ENCODE data around the gene PREPL. TPM values are rescaled to one million over a fixed set of nuclear protein-coding genes. Genes with fewer than 3 reads are reported as not detected.
A peak's percentile ranks its signal among the peaks of the same experiment; 100 is the strongest.

The PREPL gene
- total and polyA plus RNA-seq, 2 experiments from 2014 or later, result 31.5 to 38.6 TPM

DNA sequence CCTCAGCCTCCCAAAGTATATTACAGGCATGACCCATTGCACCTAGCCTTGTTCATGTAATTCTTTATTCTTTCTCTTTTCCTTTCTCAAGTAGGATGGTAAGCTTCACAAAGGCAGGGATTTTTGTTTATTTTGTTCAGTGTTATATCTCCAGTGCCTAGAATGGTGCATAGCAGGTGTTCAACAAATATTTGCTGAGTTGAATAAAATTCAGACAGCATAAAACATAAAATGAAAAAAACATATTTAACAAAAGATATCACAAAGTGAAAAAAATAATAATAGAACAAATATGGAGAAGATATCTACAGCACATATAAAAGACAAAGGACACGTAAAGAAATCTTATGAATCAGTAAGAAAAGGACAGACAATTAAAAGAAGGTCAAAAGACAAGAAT lies 8.8 kb downstream of the PREPL start:
- no peaks in the 10 kb centered on the region for H3K9me3 ChIP-seq (ENCODE audit: low read depth)
- H3K79me2 ChIP-seq (ENCODE audit: insufficient read depth), result peaks cover 64% of the 10 kb centered on the region
- H3K27me3 ChIP-seq (replicated peaks; ENCODE audit: insufficient read depth), result no peaks in the 10 kb centered on the region
- H3K27ac ChIP-seq, result no peak overlapping the region
- H3F3A ChIP-seq (ENCODE audit: insufficient read depth), result peaks cover 32% of the 10 kb centered on the region
- H3K9me2 ChIP-seq (ENCODE audit: insufficient read depth), result no peaks in the 10 kb centered on the region
- no peak overlapping the region for H3K4me2 ChIP-seq (ENCODE audit: unreplicated experiment)
- DNase-seq, result no peak
- WGBS, 2 experiments (ENCODE audit: low coverage in 1 of 2, low lambda C conversion rate in 2 of 2, missing lambda C conversion rate in 2 of 2), result 95 to 96% methylated on average over 1 of the region's 1 CpG
- H4K20me1 ChIP-seq (ENCODE audit: insufficient read depth), result 0 out of 2 replicates have a peak, but pooled peaks cover 3% of the 10 kb centered on the region
- no peaks in the 10 kb centered on the region for H3K36me3 ChIP-seq (ENCODE audit: low read depth)
- H3K4me3 ChIP-seq, result no peak overlapping the region
- in situ Hi-C loops (cut with MboI), result no loop called here
- peaks cover 33% of the 10 kb centered on the region for H3K4me1 ChIP-seq (ENCODE audit: insufficient read depth)
- TF ChIP-seq EZH2 (IDR thresholded peaks at IDR 0.05; ENCODE audit: insufficient read depth, poor library complexity, severe bottlenecking), result no peak
- TF ChIP-seq EZH2phosphoT487 (IDR thresholded peaks at IDR 0.05; ENCODE audit: insufficient read depth, low read depth), result no peak
- no peak overlapping the region for H2AFZ ChIP-seq
- no peak overlapping the region for H3K9ac ChIP-seq

DNA sequence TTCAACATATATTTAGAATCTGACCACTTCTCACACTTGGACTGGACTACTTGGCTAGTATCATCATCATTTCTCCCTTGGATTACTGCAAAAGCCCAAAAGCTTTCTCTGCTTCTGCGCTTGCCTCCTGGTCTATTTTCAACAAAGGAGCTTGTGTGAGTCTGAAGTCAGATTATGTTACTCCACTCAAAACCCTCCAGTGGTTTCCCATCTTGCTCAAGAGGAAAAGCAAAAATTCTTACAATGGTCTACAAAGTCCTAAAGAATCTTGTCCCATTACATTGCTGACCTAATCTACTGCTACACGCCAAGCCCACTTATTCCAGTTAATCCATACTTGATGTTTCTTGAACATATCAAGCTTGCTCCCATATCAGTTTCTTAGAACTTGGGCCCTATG lies 9.6 kb downstream of the PREPL start:
- Histone ChIP-seq H3K9me2 (ENCODE audit: insufficient read depth) (no peaks in the 10 kb centered on the region), H3K9me3 (ENCODE audit: low read depth) (no peaks in the 10 kb centered on the region), H3K4me3 (no peak overlapping the region), H3K4me2 (ENCODE audit: unreplicated experiment) (peak overlapping the region; percentile 25), H3K79me2 (ENCODE audit: insufficient read depth) (peaks cover 63% of the 10 kb centered on the region), H3K36me3 (ENCODE audit: low read depth) (no peaks in the 10 kb centered on the region), H3K27me3 (replicated peaks; ENCODE audit: insufficient read depth) (no peaks in the 10 kb centered on the region), H3K27ac (peak overlapping the region; percentile 32), H2AFZ (no peak overlapping the region), H3K9ac (no peak overlapping the region), H3K4me1 (ENCODE audit: insufficient read depth) (peaks cover 39% of the 10 kb centered on the region), H4K20me1 (ENCODE audit: insufficient read depth) (no peaks in the 10 kb centered on the region), H3F3A (ENCODE audit: insufficient read depth) (peaks cover 32% of the 10 kb centered on the region)
- WGBS, 2 experiments (ENCODE audit: low coverage in 1 of 2, low lambda C conversion rate in 2 of 2, missing lambda C conversion rate in 2 of 2), result 98% methylated on average over 2 of the region's 2 CpGs
- in situ Hi-C loops (cut with MboI), result no loop called here
- TF ChIP-seq EZH2phosphoT487 (IDR thresholded peaks at IDR 0.05; ENCODE audit: insufficient read depth, low read depth) (no peak), EZH2 (IDR thresholded peaks at IDR 0.05; ENCODE audit: insufficient read depth, poor library complexity, severe bottlenecking) (no peak)
- peak; percentile 15 for DNase-seq

DNA sequence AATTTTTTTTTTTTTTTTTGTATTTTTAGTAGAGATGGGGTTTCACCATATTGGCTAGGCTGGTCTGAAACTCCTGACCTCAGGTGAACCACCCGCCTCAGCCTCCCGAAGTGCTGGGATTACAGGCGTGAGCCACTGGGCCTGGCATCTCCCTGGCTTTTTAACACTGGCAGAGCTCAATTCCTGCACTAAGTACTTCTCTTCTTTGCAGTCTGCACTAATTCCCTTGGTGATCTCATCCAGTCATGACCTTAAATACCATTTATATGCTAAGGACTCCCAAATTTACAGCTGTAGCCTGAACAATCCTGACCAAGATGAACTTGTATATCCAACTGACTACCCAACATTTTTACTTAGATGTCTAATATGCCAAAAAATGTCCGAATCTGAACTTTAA lies 10.2 kb downstream of the PREPL start:
- Histone ChIP-seq H3K4me3 (no peak overlapping the region), H4K20me1 (ENCODE audit: insufficient read depth) (no peaks in the 10 kb centered on the region), H3F3A (ENCODE audit: insufficient read depth) (peaks cover 32% of the 10 kb centered on the region), H3K9me2 (ENCODE audit: insufficient read depth) (no peaks in the 10 kb centered on the region), H3K9me3 (ENCODE audit: low read depth) (no peaks in the 10 kb centered on the region), H3K4me1 (ENCODE audit: insufficient read depth) (peaks cover 39% of the 10 kb centered on the region), H3K4me2 (ENCODE audit: unreplicated experiment) (peak overlapping the region; percentile 25), H3K27me3 (replicated peaks; ENCODE audit: insufficient read depth) (no peaks in the 10 kb centered on the region), H3K9ac (no peak overlapping the region), H2AFZ (no peak overlapping the region), H3K79me2 (ENCODE audit: insufficient read depth) (peaks cover 62% of the 10 kb centered on the region), H3K27ac (peak overlapping the region; percentile 32), H3K36me3 (ENCODE audit: low read depth) (no peaks in the 10 kb centered on the region)
- in situ Hi-C loops (cut with MboI), result no loop called here
- WGBS, 2 experiments (ENCODE audit: low coverage in 1 of 2, low lambda C conversion rate in 2 of 2, missing lambda C conversion rate in 2 of 2), result 90% methylated on average over 4 of the region's 4 CpGs
- peak; percentile 54 for DNase-seq
- TF ChIP-seq EZH2 (IDR thresholded peaks at IDR 0.05; ENCODE audit: insufficient read depth, poor library complexity, severe bottlenecking) (no peak), EZH2phosphoT487 (IDR thresholded peaks at IDR 0.05; ENCODE audit: insufficient read depth, low read depth) (no peak)

DNA sequence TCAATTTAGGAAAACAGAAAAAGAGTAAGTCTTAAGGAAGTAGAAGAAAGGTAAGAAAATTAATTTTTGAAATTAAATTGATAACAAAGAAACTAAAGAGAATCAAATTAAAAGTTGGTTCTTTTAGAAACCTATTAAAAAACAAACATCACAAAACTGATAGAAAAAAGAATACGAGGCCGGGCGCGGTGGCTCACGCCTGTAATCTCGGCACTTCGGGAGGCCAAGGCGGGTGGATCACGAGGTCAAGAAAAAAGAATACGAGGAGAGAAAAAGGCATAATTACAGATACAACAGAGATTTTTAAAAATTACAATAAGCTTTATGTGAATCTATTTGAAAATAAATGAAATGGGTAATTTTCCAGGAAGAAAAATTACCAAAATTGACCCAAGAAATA lies 11.8 kb downstream of the PREPL start:
- no peaks in the 10 kb centered on the region for H4K20me1 ChIP-seq (ENCODE audit: insufficient read depth)
- no peak overlapping the region for H3K4me2 ChIP-seq (ENCODE audit: unreplicated experiment)
- in situ Hi-C loops (cut with MboI), result no loop called here
- H3K9me2 ChIP-seq (ENCODE audit: insufficient read depth), result no peaks in the 10 kb centered on the region
- peaks cover 39% of the 10 kb centered on the region for H3K4me1 ChIP-seq (ENCODE audit: insufficient read depth)
- peaks cover 32% of the 10 kb centered on the region for H3F3A ChIP-seq (ENCODE audit: insufficient read depth)
- H3K27me3 ChIP-seq (replicated peaks; ENCODE audit: insufficient read depth), result no peaks in the 10 kb centered on the region
- H3K27ac ChIP-seq, result no peak overlapping the region
- no peak overlapping the region for H3K9ac ChIP-seq
- DNase-seq, result no peak
- peaks cover 59% of the 10 kb centered on the region for H3K79me2 ChIP-seq (ENCODE audit: insufficient read depth)
- TF ChIP-seq EZH2phosphoT487 (IDR thresholded peaks at IDR 0.05; ENCODE audit: insufficient read depth, low read depth) (no peak), EZH2 (IDR thresholded peaks at IDR 0.05; ENCODE audit: insufficient read depth, poor library complexity, severe bottlenecking) (no peak)
- 98% methylated on average over 10 of the region's 10 CpGs for WGBS, 2 experiments (ENCODE audit: low coverage in 1 of 2, low lambda C conversion rate in 2 of 2, missing lambda C conversion rate in 2 of 2)
- no peaks in the 10 kb centered on the region for H3K9me3 ChIP-seq (ENCODE audit: low read depth)
- H2AFZ ChIP-seq, result no peak overlapping the region
- H3K36me3 ChIP-seq (ENCODE audit: low read depth), result peaks cover 10% of the 10 kb centered on the region; the same call in 1 of the 2 replicates
- H3K4me3 ChIP-seq, result no peak overlapping the region

DNA sequence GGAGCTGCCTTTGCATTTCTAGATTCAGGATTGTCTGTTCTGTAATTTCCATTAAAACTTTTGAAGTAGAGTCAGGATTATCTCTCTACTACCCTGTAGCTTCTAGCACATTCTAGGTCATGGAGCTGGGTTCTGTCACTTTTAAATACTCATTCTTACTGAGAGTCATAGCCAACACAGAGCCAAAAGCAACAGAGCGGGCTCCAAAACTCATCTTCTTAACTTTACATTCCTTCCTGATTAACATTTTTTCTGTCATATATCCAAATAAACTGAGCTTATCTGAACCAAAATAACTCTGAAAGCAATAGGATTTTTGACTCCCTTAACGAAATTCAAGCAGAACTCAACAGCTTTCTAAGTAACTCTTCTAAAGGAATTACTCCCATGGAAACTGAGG lies 12.9 kb downstream of the PREPL start:
- peak overlapping the region; percentile 74 for H3K4me2 ChIP-seq (ENCODE audit: unreplicated experiment)
- H3K27ac ChIP-seq, result peak overlapping the region; percentile 15
- no peak overlapping the region for H2AFZ ChIP-seq
- no peaks in the 10 kb centered on the region for H3K27me3 ChIP-seq (replicated peaks; ENCODE audit: insufficient read depth)
- peaks cover 51% of the 10 kb centered on the region for H3K79me2 ChIP-seq (ENCODE audit: insufficient read depth)
- no peaks in the 10 kb centered on the region for H4K20me1 ChIP-seq (ENCODE audit: insufficient read depth)
- H3K9ac ChIP-seq, result no peak overlapping the region
- peaks cover 32% of the 10 kb centered on the region for H3F3A ChIP-seq (ENCODE audit: insufficient read depth)
- peaks cover 19% of the 10 kb centered on the region for H3K36me3 ChIP-seq (ENCODE audit: low read depth)
- no peaks in the 10 kb centered on the region for H3K9me3 ChIP-seq (ENCODE audit: low read depth)
- TF ChIP-seq EZH2phosphoT487 (IDR thresholded peaks at IDR 0.05; ENCODE audit: insufficient read depth, low read depth), result no peak
- TF ChIP-seq EZH2 (IDR thresholded peaks at IDR 0.05; ENCODE audit: insufficient read depth, poor library complexity, severe bottlenecking), result no peak
- no peaks in the 10 kb centered on the region for H3K9me2 ChIP-seq (ENCODE audit: insufficient read depth)
- 6% methylated on average over 2 of the region's 2 CpGs for WGBS, 2 experiments (ENCODE audit: low coverage in 1 of 2, low lambda C conversion rate in 2 of 2, missing lambda C conversion rate in 2 of 2)
- DNase-seq, result peak; percentile 86
- peaks cover 39% of the 10 kb centered on the region for H3K4me1 ChIP-seq (ENCODE audit: insufficient read depth)
- in situ Hi-C loops (cut with MboI), result no loop called here
- H3K4me3 ChIP-seq, result peak overlapping the region; percentile 23; the same call in 1 of the 2 replicates
